Measurements from ENCODE around the gene CFI.

CFI gene

DNA sequence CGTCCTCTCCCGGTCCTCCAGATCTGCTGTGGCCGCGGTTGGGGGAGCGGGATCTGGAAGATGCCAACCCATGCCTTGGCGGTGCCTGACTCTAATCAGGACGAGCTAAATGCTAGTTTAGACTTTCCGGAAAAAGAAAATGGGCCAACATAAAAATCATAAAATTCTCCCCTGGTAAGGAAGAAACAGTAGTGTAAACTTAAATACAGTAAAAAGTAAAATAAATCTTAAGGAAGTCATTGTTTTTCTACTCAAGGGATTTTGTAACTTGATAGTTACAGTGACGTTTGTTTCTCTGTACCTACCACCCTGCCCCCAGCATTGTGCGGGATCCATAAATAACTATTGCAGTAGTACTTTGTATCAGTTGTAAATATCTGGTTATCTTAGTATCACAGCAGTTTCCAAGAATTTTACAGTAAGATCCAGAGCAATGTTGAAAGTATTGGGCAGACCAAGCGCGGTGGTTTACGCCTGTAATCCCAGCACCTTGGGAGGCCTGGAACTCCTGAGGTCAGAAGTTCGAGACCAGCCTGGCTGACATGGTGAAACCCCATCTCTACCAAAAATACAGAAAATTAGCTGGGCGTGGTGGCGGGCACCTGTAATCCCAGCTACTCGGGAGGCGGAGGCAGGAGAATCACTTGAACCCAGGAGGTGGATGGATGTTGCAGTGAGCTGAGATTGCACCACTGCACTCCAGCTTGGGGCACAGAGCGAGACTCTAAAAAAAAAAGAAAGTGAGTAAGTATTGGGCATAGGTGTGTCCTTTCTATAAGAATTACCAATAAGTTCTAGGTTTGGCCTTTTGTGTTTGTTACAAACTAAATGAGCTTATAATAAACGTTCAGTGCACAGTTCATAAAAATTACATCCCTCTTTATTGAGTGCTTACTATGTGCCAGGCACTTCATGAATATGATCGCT is 70.9 kb downstream of the CFI start:
- no peak for DNase-seq

DNA sequence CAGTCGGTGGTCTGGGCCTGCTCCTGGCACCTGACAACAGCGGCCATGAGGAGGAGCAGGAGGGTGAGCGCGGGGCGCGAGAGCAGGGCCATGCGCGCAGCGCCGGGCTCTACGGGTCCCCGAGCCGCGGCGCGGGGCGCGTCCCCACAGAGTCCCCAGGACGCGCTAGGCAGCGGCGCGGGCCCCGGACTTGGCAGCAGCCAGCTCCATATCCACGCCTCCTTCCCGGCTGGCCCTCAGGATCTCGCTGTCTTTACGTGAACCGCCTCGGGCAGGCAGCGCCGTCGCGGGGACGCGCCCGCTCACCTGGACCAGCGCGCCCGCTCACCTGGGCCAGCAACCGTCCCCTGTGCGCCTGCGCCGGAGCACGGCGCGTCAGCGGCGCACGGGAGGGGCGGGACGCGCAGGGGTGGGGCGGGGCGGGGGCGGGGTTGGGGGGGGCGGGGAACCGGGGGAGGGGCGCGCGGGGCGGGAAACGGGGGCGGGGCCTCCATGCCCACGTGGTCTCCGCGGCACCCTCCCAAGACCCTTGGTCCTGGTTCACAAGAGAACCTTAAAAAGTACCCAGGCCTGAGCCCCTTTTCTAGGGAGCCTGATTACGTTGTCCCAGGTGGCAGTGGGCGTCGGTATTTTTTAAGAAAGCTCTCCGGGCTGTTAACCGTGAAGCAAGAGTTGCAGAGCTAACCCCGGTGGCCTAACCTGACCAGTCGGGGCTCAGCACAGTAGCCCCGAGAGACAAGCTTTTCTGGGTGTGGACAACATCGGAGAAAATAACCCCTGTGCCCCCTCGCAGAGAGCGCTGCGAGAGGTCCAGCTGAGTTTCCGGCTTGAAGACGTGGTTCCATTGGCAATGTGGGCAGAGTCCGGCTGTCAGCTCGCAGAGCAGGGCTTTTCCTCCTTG is 71.8 kb downstream of the CFI start, which contains the start of gene PLA2G12A:
PLA2G12A (minus strand) TSS at position 353 of the 901 bp plus-strand sequence; CDS start at position 92, 261 bp downstream.
- peak in 55 of 56 donors; percentile 5 to 86 (median 61) for DNase-seq

DNA sequence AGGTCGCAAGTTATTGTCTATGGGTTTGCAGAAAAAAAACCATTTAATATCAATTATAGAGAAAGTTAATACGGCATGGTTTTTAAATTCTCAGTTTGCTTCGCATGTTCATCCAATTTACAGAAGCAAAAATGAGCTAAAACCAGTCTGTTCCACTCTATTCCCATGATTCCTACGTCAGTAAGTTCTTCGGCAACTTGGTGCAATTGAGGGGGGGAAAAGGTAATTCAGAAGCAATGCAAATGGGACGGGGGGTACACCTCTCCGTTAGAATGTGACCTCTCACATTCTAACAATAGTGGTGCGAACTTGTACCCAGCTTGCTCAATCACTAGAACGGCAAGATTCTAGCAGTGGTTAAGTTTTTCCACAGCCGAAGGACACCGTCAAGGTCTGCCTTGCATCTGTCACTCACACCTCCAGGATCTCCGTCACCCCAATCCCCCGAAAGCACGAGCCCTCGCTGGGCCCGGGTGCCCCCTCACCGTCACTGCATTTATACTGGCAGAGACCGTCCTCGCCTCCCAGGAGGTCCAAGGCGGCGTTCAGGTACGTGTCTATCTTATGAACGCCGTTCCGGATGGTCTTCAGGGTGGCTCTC is 72.6 kb downstream of the CFI start:
- peak in 12 of 56 donors; percentile 4 to 61 (median 30) for DNase-seq

DNA sequence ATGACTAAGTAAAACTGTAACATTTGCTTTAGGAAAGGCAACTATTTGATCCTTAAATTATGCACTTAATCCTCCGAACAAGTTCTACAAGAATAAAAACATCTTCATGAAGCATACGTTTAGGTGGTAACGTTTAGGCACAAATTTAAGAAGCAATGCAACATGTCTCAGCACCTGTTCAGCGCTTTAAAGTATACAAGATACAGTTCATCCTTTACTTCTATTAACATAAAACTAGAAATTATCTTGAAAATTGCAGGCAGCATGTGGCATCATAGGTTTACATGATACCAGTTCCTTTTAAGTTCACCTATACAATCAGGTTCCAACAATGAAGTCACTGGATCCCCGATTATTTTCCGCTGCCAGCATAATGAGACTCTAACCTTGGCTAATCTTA is 73.4 kb downstream of the CFI start:
- DNase-seq: no peak

DNA sequence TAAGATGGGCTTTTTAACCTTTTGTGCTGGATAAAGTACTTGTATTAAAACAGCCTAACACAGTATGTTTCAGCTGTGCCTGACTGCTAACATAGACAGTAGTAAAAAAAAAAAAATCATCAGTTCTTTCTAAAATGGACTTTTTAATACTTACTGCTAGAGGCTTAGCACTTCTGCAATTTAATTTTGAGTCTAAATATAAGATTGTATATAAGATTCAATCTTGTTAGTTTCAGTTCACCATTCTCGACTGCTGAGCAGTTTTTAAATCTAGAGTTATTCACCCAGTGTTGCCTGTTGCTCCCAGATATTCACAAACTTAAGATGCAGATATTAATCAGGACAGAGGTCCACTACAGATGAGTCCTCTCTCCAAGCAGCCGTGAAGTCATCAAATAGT is 78.7 kb downstream of the CFI start:
- no peak for DNase-seq

DNA sequence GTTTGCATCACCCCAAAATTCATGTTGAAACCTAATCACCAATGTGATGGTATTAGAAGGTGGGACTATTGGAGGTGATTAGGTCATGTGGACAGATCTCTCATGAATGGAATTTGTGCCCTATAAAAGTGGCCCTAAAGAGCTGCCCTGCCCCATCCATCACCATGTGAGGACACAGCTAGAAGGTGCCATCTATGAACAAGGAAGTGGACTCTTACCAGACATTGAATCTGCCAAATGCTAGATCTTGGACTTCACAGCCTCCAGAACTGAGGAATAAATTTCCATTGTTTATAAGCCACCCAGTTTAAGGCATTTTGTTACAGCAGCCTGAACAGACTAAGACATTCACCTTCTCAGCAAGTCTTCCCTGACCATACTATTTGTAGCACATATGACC is 79.4 kb downstream of the CFI start:
- DNase-seq: no peak

DNA sequence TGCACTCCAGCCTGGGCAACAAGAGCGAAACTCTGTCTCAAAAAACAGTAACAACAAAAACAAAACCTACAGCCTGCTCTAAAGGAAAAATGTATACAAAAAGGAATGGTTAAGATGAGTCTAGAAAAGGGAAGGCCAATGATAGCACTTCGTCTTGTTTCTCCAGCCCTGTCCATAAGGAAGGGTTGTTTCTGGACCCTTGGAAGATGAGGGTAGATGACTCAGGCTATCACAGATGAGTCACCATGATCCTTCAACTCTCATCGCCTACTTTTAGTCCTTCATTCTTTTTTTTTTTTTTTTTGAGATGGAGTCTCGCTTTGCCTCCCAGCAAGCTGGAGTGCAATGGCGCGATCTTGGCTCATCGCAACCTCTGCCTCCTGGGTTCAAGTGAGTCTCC is 80.8 kb downstream of the CFI start:
- DNase-seq: no peak

DNA sequence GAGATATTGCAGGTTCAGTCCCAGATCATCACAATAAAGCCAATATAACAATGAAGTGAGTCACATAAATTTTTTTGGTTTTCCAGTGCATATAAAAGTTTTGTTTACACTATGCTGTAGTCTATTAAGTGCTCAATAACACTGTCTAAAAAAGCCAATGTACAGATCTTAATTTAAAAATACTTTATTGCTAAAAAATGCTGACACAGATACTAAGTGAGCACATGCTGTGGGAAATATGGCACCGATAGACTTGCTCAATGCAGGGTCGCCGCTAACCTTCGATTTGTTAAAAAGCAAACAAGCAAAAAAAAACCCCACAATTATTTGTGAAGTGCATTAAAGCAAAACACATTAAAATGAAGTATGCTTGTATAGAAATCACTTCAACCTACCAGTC is 82.2 kb downstream of the CFI start:
- no peak for DNase-seq

DNA sequence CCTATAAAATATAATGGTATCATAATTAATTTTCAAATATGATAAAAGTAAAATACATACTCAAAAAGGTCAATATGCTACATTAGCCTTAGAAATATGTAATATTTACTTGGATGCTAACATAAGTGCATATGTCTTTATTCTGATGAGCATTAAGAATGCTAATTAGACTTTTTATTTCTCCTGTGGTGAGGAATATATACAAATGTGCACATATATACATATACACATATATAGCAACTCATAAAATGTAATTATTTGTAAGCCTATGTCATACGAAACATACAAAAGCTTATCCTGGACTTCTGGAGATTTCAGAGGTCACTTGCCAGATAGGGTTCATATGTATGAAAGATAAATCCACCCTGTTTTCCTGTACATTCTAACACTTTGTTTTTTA is 83.0 kb downstream of the CFI start:
- DNase-seq: no peak

DNA sequence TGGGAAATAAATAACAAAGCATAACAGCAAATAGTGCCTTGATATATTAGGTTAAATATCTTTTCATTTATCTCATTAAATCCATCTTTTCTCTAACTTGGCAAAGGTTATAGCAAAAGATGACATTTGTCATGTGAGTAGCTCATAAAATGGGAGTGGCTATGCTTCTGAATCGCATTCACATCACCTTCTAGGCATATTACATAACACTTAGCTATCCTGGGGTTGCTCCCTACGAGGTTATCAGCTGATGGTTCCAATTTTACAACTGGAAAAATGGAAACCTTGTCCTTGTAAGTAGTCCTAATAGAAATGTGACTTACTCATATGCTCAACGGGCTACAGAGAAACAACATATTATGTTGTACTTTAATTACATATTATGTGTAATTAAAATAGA is 88.3 kb downstream of the CFI start:
- no peak for DNase-seq

DNA sequence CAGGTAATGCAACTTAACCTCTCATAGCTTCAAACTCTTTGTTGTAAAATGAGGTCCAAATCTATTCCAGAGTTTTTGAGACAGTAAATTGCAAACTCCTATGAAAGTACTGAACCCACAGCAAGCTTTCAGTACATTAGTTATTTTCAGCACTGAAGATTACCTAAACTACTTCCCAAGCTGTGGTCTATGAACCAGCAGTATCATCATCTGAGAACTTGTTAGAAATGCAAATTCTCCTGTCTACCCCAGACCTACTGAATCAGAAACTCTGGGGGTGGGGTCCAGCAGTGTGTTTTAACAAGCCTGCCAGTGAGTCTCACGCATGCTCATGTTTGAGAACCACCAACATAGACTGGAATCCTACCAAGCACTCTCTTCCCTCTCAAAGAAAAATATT is 92.8 kb downstream of the CFI start:
- DNase-seq: no peak

DNA sequence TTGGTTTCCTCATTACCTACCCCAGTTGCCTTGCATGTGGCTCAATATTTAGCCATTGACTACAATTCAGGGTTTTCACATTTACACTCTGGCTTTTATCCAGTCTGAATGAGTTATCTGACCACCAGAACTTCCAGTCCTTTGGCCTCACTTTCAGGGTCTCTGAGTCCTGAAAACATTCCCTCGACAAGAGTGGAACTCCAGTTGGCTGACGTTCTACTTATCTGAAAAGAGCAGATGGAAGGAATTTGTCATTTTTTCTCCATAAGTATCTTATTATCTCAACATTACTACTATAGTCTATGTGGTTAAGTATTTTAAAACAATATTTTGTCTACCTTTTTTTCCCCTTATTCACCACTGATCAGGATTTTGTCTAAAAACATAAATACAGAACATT is 93.4 kb downstream of the CFI start:
- no peak for DNase-seq

DNA sequence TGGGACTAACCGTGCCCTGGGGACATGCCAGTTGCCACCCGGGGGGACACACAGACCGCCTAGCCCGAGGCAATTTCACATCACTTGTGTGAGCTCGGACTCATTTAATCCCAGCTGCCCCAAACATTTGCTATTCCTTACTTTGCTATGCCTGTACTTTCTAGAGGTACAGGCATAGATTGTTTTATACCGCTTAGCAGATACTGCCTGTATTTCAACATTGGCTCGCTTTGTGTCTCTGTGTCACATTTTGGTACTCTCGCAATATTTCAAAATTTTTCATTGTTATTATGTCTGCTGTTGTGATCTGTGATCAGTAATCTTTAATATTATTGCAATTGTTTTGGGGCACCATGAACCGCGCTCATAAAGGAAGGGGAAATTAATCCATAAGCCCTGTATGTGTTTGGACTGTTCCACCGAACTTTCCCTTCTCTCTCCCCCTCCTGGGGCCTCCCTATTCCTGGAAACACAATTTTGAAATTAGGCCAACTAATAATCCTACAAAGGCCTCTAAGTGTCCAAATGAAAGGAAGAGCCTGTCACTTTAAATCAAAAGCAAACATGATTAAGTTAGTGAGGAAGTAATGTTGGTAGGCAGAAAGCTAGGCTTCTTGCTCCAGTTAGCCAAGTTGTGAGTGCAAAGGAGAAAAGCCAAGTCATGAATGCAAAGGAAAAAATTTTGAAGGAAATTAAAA is 98.0 kb downstream of the CFI start:
- no peak for DNase-seq

DNA sequence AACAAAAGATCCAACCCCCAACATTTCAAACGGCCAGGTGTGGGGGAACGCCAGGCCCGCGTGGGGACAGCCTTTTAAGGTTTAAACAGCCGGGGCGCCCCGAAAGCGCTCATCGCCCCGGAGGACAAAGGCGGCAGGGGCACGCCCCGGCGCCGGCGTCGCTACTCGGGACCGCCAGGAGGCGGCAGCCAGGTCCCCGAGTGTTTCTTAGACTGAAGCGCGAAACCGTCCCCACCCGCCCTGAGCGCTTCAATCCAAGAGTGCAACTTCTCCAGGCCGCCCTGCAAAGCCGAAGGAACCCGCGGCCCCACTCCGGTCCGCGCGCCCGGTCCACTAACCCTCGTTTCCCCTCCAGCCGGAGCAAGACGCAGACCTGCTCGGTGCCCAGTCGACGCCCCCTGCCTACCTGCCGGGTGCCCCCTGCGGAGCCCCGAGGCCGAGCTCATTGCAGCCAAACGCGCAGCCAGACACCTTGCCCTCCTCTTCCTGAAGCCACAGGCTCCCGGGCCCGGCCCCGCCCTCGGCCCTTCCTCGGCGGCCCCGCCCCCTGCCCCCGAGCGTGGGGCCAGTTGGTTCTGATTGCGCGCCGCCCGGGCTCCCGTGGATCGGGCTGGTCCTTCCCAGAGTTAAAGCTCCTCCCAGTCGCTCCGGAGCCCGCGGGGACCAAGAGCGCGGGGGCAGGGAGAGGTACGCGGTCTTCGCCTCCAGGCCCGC is 98.7 kb downstream of the CFI start, which contains the start of gene CASP6:
CASP6 (minus strand) TSS at position 496 of the 714 bp plus-strand sequence; CDS start at position 446, 50 bp downstream.
- peak in 54 of 56 donors; percentile 4 to 87 (median 58) for DNase-seq

DNA sequence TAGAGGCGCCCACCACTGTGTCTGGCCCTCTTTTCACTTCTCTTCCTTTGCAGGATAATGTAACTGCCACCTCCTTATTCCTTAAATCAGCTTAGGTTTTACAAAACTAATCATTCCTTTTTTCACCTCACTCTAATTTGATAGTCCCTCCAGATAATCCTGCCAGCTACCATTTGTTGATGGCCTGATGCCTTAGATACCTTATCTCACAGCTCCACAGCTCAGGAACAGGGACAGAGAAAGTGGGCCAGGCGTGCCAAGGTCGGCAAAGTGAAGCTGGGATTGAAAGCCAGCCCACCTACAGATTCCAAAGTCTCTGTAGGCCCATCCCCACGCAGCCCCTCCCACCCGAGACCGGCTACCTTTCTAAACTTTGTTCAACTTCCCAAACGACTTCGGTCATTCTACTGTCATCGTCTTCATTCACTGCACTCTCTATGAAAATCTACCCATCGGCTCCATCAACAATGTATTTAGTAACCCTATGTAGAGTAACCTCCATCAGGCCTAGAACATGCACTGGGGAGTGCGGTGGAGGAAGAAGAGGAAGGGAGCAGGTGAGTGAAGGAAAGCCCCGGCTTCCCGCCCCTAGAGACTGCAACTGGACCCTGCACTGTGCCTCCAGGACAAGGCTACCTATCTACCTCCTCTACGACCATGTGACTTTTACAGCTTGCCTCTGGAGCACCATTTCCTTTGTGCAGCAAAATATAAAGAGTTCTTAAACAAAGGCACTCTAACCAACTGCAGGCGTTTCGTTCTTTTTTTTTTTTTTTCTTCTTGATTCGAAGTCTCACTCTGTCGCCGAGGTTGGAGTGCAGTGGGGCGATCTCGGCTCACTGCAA is 100.0 kb downstream of the CFI start:
- DNase-seq: no peak

DNA sequence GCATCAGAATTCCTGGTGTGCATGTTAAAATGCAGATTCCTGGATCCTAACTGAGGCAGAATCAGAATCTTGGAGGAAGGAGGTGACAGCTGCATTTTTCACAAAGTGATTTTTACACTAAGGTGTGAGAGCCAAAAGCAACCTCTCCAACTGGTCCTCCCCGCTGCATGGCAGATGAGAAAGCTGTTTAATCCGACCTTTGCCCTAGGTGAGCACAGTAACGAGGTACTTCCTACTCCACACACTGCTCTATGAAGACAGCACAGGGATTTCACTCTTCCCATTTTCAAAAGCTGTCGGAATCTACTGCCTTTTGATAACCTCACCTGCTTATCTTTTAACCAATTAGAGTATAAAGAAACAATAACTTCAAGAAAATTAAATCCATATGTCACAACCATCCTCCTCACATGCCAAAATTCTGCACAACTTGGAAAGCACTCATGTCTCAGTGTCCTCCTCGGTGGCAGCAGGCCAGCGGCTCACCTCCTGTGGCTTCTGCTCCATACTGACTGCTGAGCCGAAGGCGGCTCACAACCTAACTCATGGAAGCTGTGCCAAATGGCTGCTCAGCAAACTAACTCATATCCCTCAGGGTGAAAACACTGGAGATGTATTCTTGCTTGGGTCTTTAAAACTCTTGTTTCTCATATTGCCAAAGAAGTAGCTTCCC is 102.1 kb downstream of the CFI start:
- DNase-seq: no peak

DNA sequence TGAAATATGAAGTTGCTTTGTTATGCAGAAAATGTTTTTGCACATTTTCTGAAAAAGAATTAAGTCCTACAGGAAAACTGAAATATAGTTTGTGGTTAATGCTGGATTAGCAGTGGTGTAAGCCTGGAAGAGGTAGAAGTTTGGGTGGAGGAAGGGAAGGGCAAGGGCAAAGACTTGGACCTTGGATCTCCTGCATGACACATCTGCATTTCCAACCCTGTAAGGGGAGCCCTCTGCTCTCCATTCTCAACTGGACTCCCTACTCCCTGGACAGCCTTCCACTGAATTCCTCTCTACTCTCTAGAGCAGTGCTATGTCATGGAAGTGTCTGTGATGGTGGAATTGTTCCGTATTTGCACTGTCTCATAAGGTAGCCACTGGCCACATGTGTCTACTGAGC is 103.1 kb downstream of the CFI start:
- no peak for DNase-seq

DNA sequence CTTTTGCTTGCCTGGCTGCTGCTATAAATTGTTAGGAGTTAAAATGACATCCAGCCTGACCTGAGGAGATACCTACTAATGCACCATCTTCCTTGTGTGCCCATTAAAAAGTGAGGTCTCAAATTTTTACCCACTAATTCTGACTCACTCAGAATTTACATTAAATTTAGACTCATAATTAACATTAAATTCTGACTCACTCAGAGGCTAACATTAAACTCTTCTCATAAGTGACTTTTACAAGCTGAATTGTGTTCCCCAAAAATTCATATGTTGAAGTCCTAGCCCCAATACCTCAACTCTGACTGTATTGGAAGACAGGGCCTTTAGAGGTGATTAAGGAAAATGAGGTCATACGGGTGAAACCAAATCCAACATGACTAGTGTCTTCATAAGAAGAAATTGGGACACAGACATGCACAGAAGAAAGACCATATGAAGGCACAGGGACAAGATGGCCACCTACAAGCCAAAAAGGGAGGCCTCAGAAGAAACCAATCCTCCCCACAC is 110.3 kb downstream of the CFI start:
- DNase-seq: no peak
